Calu3 (cell line): Measurements from ENCODE around the gene LIG1. TPM values are rescaled to one million over a fixed set of nuclear protein-coding genes. Genes with fewer than 3 reads are reported as not detected.

ENCODE experiments used
- BruUV-seq: library from RNA; stranded (reverse); fragments of 400-500 nt; replicated peaks from 2 replicates; lab custom pipeline; 2021; lab: Mats Ljungman, UMichigan
- CTCF ChIA-PET: fragments of 300-600 bp; sonication (Branson Sonifier 250); formaldehyde crosslinking; loops from one replicate; lab custom pipeline; 2022; ENCODE audit warnings: antibody characterized with exemption; lab: Charles Lee
- DNase-seq: peaks from one replicate; pipeline ENCODE4 v3.0.0; 2022
- H3K27ac Mint-ChIP-seq: one replicate; pipeline ENCODE4 v1.8.0; 2022; ENCODE audit warnings: mixed read lengths; ENCODE audit not compliant: unreplicated experiment
- H3K27me3 Mint-ChIP-seq: one replicate; pipeline ENCODE4 v1.8.0; 2022; ENCODE audit warnings: mixed read lengths; ENCODE audit not compliant: unreplicated experiment
- H3K36me3 Mint-ChIP-seq: one replicate; pipeline ENCODE4 v1.8.0; 2022; ENCODE audit warnings: mild to moderate bottlenecking, moderate library complexity, mixed read lengths; ENCODE audit not compliant: insufficient read depth, unreplicated experiment
- H3K4me1 Mint-ChIP-seq: one replicate; pipeline ENCODE4 v1.8.0; 2022; ENCODE audit warnings: mild to moderate bottlenecking, low read depth, mixed read lengths; ENCODE audit not compliant: unreplicated experiment
- H3K4me3 Mint-ChIP-seq: one replicate; pipeline ENCODE4 v1.8.0; 2022; ENCODE audit warnings: mild to moderate bottlenecking, low read depth, moderate library complexity, mixed read lengths; ENCODE audit not compliant: unreplicated experiment
- H3K9me3 Mint-ChIP-seq: one replicate; pipeline ENCODE4 v1.8.0; 2022; ENCODE audit warnings: low read depth, mixed read lengths; ENCODE audit not compliant: unreplicated experiment
- intact Hi-C: fragments of 100-400 bp; cut with micrococcal nuclease; formaldehyde crosslinking; loops from one replicate; pipeline ENCODE4 v1.10.0; 2022; ENCODE audit not compliant: unreplicated experiment
- total RNA-seq: library from RNA; stranded (reverse); gene quantifications from 2 replicates; pipeline ENCODE4 v1.2.3, GENCODE V29; 2022
- TF ChIP-seq, protein P1 (sequence below): fragments of 200-600 bp; IDR thresholded peaks from one replicate; pipeline ENCODE4 v1.8.0; 2022; ENCODE audit warnings: antibody characterized with exemption; ENCODE audit not compliant: unreplicated experiment

Gene LIG1
- total RNA-seq, 1 experiment from 2014 or later = 99.3 TPM

- no TSS peak for BruUV-seq
- H3K9me3 Mint-ChIP-seq = no peaks in the 10 kb centered on the region
- DNase-seq = no peak
- H3K4me3 Mint-ChIP-seq = no peak overlapping the region
- no peak overlapping the region for H3K27ac Mint-ChIP-seq
- TF ChIP-seq, protein P1, sequence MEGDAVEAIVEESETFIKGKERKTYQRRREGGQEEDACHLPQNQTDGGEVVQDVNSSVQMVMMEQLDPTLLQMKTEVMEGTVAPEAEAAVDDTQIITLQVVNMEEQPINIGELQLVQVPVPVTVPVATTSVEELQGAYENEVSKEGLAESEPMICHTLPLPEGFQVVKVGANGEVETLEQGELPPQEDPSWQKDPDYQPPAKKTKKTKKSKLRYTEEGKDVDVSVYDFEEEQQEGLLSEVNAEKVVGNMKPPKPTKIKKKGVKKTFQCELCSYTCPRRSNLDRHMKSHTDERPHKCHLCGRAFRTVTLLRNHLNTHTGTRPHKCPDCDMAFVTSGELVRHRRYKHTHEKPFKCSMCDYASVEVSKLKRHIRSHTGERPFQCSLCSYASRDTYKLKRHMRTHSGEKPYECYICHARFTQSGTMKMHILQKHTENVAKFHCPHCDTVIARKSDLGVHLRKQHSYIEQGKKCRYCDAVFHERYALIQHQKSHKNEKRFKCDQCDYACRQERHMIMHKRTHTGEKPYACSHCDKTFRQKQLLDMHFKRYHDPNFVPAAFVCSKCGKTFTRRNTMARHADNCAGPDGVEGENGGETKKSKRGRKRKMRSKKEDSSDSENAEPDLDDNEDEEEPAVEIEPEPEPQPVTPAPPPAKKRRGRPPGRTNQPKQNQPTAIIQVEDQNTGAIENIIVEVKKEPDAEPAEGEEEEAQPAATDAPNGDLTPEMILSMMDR = no peak
- H3K36me3 Mint-ChIP-seq = peaks cover 15% of the 10 kb centered on the region
- CTCF ChIA-PET = interaction anchor here (0.6 to 0.7 kb wide), 2 partner anchors 49 to 251 kb away, joined by 3 to 10 read pairs; no protein-coding TSS in a partner anchor
- H3K27me3 Mint-ChIP-seq = no peaks in the 10 kb centered on the region
- intact Hi-C loops = no loop called here
- H3K4me1 Mint-ChIP-seq = no peaks in the 10 kb centered on the region
These were observed 27.0 kb upstream of the LIG1 start for GRCh38 chr19:48196933-48197665.

DNA sequence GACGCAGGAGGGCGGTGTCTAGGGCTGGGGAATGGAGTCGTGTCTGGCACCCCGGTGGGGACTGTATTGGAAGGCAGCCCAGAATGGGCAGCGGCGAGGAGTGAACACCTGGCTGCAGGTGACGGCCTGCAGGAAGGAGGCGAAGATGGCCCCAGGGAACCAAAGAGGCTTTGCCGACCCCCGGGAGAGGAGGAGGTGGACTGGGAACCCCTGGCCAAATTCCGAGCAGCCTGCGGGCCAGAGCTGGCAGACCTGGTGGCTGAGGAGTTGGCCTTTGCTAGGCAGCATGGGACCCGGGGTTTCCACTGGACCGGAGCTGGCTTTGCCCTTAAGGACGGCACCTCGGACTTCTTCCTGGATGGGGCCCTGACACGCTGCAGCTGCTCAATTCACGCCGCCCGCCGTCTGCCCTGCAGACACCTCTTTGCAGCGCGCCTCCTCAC, 26.2 kb upstream of the LIG1 start:
- Mint-ChIP-seq H3K4me1 (no peaks in the 10 kb centered on the region), H3K36me3 (peaks cover 15% of the 10 kb centered on the region), H3K9me3 (no peaks in the 10 kb centered on the region), H3K4me3 (no peak overlapping the region), H3K27me3 (no peaks in the 10 kb centered on the region), H3K27ac (no peak overlapping the region)
- TF ChIP-seq, protein P1 = no peak
- no TSS peak for BruUV-seq
- intact Hi-C loops = no loop called here
- DNase-seq = no peak
- CTCF ChIA-PET = interaction anchor here (0.7 kb wide), 1 partner anchor 49 kb away, joined by 10 read pairs; no protein-coding TSS in a partner anchor

GRCh38 chr19:48194844-48195830, 25.0 kb upstream of the LIG1 start:
- H3K4me3 Mint-ChIP-seq = no peak overlapping the region
- H3K4me1 Mint-ChIP-seq = no peaks in the 10 kb centered on the region
- no peaks in the 10 kb centered on the region for H3K27me3 Mint-ChIP-seq
- H3K9me3 Mint-ChIP-seq = no peaks in the 10 kb centered on the region
- DNase-seq = no peak
- intact Hi-C loops = no loop called here
- no TSS peak for BruUV-seq
- H3K36me3 Mint-ChIP-seq = peaks cover 15% of the 10 kb centered on the region
- CTCF ChIA-PET = no interaction called here
- TF ChIP-seq, protein P1 = no peak
- no peak overlapping the region for H3K27ac Mint-ChIP-seq

GRCh38 chr19:48194041-48194843, 24.1 kb upstream of the LIG1 start:
- Mint-ChIP-seq H3K36me3 (peaks cover 15% of the 10 kb centered on the region), H3K27ac (no peak overlapping the region), H3K4me3 (no peak overlapping the region), H3K4me1 (no peaks in the 10 kb centered on the region), H3K9me3 (no peaks in the 10 kb centered on the region), H3K27me3 (no peaks in the 10 kb centered on the region)
- TF ChIP-seq, protein P1 = peak; percentile 60
- BruUV-seq = no TSS peak
- intact Hi-C loops = no loop called here
- peak; percentile 20 for DNase-seq
- CTCF ChIA-PET = no interaction called here
